GM12891 (cell line): ENCODE data around the gene PFKFB4.
"Not testable (repeated sequence)": the region's sequence is repeated elsewhere in the genome, so short reads cannot be mapped to it uniquely, and the experiment has no call there.

ENCODE experiments used
- DNase-seq: peaks from one replicate; pipeline ENCODE4 v3.0.0; 2011; ENCODE audit warnings: low spot score; ENCODE audit not compliant: insufficient read length
- FAIRE-seq: peaks from 2 replicates; lab custom pipeline; 2011; peaks lifted over from hg19 to GRCh38; lab: Jason Lieb, UNC
- PAX5 ChIP-seq: IDR thresholded peaks from 2 replicates; pipeline ENCODE4 v1.6.1; 2011; ENCODE audit warnings: low read length, moderate library complexity, mild to moderate bottlenecking; ENCODE audit not compliant: insufficient read depth, severe bottlenecking
- POLR2A ChIP-seq: IDR thresholded peaks from 2 replicates; pipeline ENCODE4 v1.6.1; 2011; ENCODE audit warnings: low read depth, low read length, control low read depth
- POLR2AphosphoS5 ChIP-seq: IDR thresholded peaks from 2 replicates; pipeline ENCODE4 v1.6.1; 2011; ENCODE audit warnings: low read depth, low read length, control low read depth
- POU2F2 ChIP-seq: IDR thresholded peaks from 2 replicates; pipeline ENCODE4 v1.6.1; 2011; ENCODE audit warnings: low read depth, mild to moderate bottlenecking, control low read depth, low read length, moderate library complexity
- SPI1 ChIP-seq: IDR thresholded peaks from 2 replicates; pipeline ENCODE4 v1.6.1; 2011; ENCODE audit warnings: low read depth, low read length, control low read depth
- TAF1 ChIP-seq: IDR thresholded peaks from 2 replicates; pipeline ENCODE4 v1.6.1; 2011; ENCODE audit warnings: low read depth, low read length, control low read depth

PFKFB4 gene

GRCh38 chr3:48477959-48478520 lies 78.6 kb downstream of the PFKFB4 start:
- DNase-seq (no peak), FAIRE-seq (no peak)

GRCh38 chr3:48476426-48477053 lies 80.1 kb downstream of the PFKFB4 start:
- no peak for TF ChIP-seq POU2F2
- no peak for TF ChIP-seq SPI1
- no peak for TF ChIP-seq PAX5
- TF ChIP-seq POLR2A, result no peak
- TF ChIP-seq POLR2AphosphoS5, result no peak
- no peak for TF ChIP-seq TAF1
- FAIRE-seq (peak; percentile 48), DNase-seq (no peak)

More at GRCh38 chr3:48477959-48478520, 78.6 kb downstream of the PFKFB4 start:
- TF ChIP-seq PAX5 (no peak), TAF1 (no peak), POU2F2 (no peak), POLR2A (no peak)

- TF ChIP-seq SPI1 (no peak), POU2F2 (no peak), PAX5 (no peak)
- FAIRE-seq (no peak), DNase-seq (no peak)
These were observed 81.4 kb downstream of the PFKFB4 start for GRCh38 chr3:48475188-48475587.

GRCh38 chr3:48474619-48475018 lies 82.0 kb downstream of the PFKFB4 start:
- DNase-seq, result no peak
- no peak for FAIRE-seq
- no peak for TF ChIP-seq TAF1

GRCh38 chr3:48474031-48474430 lies 82.6 kb downstream of the PFKFB4 start:
- not testable (repeated sequence) for FAIRE-seq, DNase-seq

- no peak for FAIRE-seq
- TF ChIP-seq POLR2A (no peak), SPI1 (no peak), TAF1 (no peak), POU2F2 (no peak), POLR2AphosphoS5 (no peak), PAX5 (no peak)
- DNase-seq, result no peak
These were observed 83.0 kb downstream of the PFKFB4 start for GRCh38 chr3:48473617-48473952.

GRCh38 chr3:48472923-48473616 lies 83.5 kb downstream of the PFKFB4 start:
- peak; percentile 100 for FAIRE-seq
- DNase-seq, result peak; percentile 88
- TF ChIP-seq SPI1 (peak; percentile 21; the same call in 1 of the 2 replicates), POLR2AphosphoS5 (peak; percentile 94), POLR2A (peak; percentile 92), PAX5 (no peak), TAF1 (peak; percentile 85), POU2F2 (peak; percentile 50)

GRCh38 chr3:48472673-48472922 lies 84.0 kb downstream of the PFKFB4 start:
- TF ChIP-seq POU2F2, result no peak
- no peak for TF ChIP-seq PAX5
- no peak for TF ChIP-seq SPI1
- no peak for TF ChIP-seq POLR2AphosphoS5
- no peak for TF ChIP-seq POLR2A
- TF ChIP-seq TAF1, result no peak
- FAIRE-seq, result no peak
- DNase-seq, result no peak

GRCh38 chr3:48470286-48470685 lies 86.3 kb downstream of the PFKFB4 start:
- FAIRE-seq (no peak), DNase-seq (no peak)
- no peak for TF ChIP-seq POLR2AphosphoS5
- TF ChIP-seq PAX5, result no peak
- TF ChIP-seq POU2F2, result no peak

GRCh38 chr3:48469046-48469915 lies 87.3 kb downstream of the PFKFB4 start:
- FAIRE-seq (no peak), DNase-seq (no peak)
- TF ChIP-seq POLR2A, result no peak; the same call in none of the 2 replicates
- TF ChIP-seq PAX5, result no peak
- no peak for TF ChIP-seq POU2F2
- TF ChIP-seq POLR2AphosphoS5, result 0 out of 2 replicates have a peak, but pooled peaks have one; percentile 25
- TF ChIP-seq SPI1, result no peak
- no peak for TF ChIP-seq TAF1

- FAIRE-seq (no peak), DNase-seq (no peak)
- TF ChIP-seq POLR2A (no peak; the same call in 1 of the 2 replicates), POLR2AphosphoS5 (peak; percentile 20; the same call in 1 of the 2 replicates)
These were observed 88.3 kb downstream of the PFKFB4 start for GRCh38 chr3:48468329-48468731.
